IPS-20b (cell line): Measurements from ENCODE around the gene ZNF407.

Source experiments
- H3K27ac ChIP-seq: one replicate; pipeline ENCODE4 v1.5.1; 2013; ENCODE audit warnings: low read length
- H3K27me3 ChIP-seq: 2 replicates; pipeline ENCODE4 v1.6.1; 2013; ENCODE audit warnings: mild to moderate bottlenecking, low read length, inconsistent platforms; ENCODE audit not compliant: insufficient read depth
- H3K36me3 ChIP-seq: 2 replicates; pipeline ENCODE4 v1.6.1; 2013; ENCODE audit warnings: low read depth, mild to moderate bottlenecking, inconsistent platforms, low read length, moderate library complexity; ENCODE audit not compliant: insufficient read depth
- H3K4me1 ChIP-seq: 2 replicates; pipeline ENCODE4 v1.6.1; 2013; ENCODE audit warnings: mild to moderate bottlenecking, control low read depth, inconsistent platforms, low read length, moderate library complexity; ENCODE audit not compliant: insufficient read depth
- H3K4me3 ChIP-seq: 2 replicates; pipeline ENCODE4 v1.5.1; 2013; ENCODE audit warnings: mild to moderate bottlenecking, low read length, inconsistent platforms
- H3K9ac ChIP-seq: 2 replicates; pipeline ENCODE4 v1.6.1; 2013; ENCODE audit warnings: low read depth, mild to moderate bottlenecking, inconsistent platforms, low read length, moderate library complexity
- H3K9me3 ChIP-seq: 2 replicates; pipeline ENCODE4 v1.6.1; 2013; ENCODE audit warnings: mild to moderate bottlenecking, low read depth, low read length, inconsistent platforms; ENCODE audit not compliant: insufficient read depth

Gene ZNF407

DNA sequence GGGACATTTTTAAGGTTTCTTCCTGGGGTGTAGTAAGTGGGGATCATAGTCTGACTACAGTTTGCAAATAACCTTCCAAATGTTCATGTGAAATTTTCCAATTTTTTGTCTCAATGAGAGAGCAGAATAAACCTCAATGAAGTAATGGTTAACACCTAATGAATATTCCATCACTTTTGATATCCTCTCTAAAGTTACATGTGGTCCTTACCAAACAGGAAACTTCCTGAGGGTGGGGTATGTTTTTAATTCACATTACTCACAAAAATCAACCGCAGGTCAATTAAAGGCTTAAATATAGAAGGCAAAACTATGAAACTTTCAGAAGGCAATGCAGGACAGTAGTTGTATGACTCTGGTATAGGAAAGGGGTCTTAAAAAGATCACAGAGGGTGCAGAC, 13.2 kb downstream of the ZNF407 start:
- Histone ChIP-seq H3K4me3 (no peak overlapping the region), H3K4me1 (no peaks in the 10 kb centered on the region), H3K9me3 (no peaks in the 10 kb centered on the region), H3K27me3 (no peaks in the 10 kb centered on the region), H3K9ac (no peak overlapping the region), H3K36me3 (no peaks in the 10 kb centered on the region), H3K27ac (no peak overlapping the region)

DNA sequence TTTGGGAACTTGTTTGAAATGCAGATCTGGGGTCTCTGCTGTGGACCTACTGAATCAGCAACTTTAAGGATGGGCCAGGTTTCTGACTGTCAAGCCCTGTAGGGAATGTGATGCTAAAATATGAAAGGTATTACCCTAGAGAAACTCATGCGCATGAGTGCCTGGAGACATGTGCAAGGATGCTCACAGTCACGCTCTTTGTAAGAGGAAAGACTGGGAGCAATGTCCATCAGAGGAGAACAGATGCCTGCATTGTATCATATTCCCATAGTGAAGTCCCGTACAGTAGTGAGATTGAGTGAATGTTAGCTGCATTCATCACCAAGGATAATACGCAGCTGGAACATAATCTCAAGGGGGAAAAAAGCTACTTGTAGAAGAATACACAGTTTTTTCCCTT, 14.1 kb downstream of the ZNF407 start:
- H3K27me3 ChIP-seq: no peaks in the 10 kb centered on the region
- no peak overlapping the region for H3K9ac ChIP-seq
- no peak overlapping the region for H3K4me3 ChIP-seq
- H3K9me3 ChIP-seq: peaks cover 1% of the 10 kb centered on the region; the same call in 1 of the 2 replicates
- H3K4me1 ChIP-seq: no peaks in the 10 kb centered on the region
- H3K27ac ChIP-seq: no peak overlapping the region
- H3K36me3 ChIP-seq: no peaks in the 10 kb centered on the region

DNA sequence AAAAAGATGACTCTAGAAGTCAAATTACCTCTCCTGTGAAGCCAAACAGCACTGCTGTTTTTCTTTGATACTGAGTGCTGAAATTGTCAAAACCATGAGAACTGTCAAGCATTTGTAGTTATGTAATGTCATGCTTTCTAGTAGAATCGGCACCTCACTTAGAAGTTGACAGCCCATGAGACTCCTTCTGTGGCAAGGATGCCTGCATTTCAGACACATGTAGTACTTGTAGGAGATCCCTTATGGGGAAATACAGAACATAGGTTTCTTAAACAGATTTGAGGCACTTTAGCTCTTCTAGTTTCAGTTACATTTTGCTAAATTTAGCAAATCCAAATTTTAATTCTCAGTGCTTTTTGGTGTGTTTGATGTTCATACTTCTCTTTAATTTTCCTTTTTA, 15.7 kb downstream of the ZNF407 start:
- H3K4me3 ChIP-seq: no peak overlapping the region
- H3K9me3 ChIP-seq: peaks cover 4% of the 10 kb centered on the region; the same call in 1 of the 2 replicates
- H3K27me3 ChIP-seq: no peaks in the 10 kb centered on the region
- no peak overlapping the region for H3K27ac ChIP-seq
- no peaks in the 10 kb centered on the region for H3K4me1 ChIP-seq
- no peak overlapping the region for H3K9ac ChIP-seq
- H3K36me3 ChIP-seq: no peaks in the 10 kb centered on the region

DNA sequence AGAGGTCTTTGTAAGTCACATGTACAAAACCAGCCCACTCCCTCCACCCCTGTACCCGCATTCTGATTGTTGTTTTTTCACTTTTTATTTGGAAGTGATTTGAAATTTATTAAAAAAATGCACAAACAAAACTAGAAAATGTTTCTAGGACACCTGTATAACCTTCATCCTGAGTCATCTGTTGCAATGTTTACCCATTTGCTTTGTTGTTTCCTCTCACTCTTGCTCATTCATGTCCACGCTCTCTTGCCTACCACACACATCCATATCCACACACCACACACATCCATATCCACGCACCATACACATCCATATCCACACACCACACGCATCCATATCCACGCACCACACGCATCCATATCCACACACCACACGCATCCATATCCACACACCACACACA, 18.8 kb downstream of the ZNF407 start:
- no peak overlapping the region for H3K27ac ChIP-seq

DNA sequence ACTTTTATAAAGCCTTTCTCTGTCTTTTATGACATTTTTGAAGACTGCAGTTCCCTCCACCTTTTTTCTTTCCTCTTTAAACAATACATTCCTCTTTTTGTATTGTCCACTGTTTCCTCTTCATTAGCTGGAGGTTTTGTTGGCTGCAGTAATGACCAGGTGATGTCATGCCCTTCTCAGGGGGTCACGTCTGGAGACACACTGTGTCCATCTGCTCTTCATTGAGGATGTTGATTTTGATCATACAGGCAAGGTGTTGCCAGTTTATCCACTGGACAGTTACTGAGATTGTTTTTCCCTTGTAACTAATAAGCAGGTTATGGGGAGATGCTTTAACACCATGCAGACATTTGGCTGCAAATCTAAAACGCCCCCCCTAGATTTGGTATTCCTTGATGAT, 19.8 kb downstream of the ZNF407 start:
- Histone ChIP-seq H3K27me3 (no peaks in the 10 kb centered on the region), H3K9me3 (peaks cover 4% of the 10 kb centered on the region; the same call in 1 of the 2 replicates), H3K9ac (no peak overlapping the region), H3K36me3 (no peaks in the 10 kb centered on the region), H3K27ac (no peak overlapping the region), H3K4me1 (no peaks in the 10 kb centered on the region), H3K4me3 (no peak overlapping the region)

More for the DNA sequence above, 18.8 kb downstream of the ZNF407 start:
- H3K27me3 ChIP-seq: no peaks in the 10 kb centered on the region
- H3K9ac ChIP-seq: no peak overlapping the region
- no peak overlapping the region for H3K4me3 ChIP-seq
- H3K36me3 ChIP-seq: no peaks in the 10 kb centered on the region
- peaks cover 4% of the 10 kb centered on the region; the same call in 1 of the 2 replicates for H3K9me3 ChIP-seq
- no peaks in the 10 kb centered on the region for H3K4me1 ChIP-seq

DNA sequence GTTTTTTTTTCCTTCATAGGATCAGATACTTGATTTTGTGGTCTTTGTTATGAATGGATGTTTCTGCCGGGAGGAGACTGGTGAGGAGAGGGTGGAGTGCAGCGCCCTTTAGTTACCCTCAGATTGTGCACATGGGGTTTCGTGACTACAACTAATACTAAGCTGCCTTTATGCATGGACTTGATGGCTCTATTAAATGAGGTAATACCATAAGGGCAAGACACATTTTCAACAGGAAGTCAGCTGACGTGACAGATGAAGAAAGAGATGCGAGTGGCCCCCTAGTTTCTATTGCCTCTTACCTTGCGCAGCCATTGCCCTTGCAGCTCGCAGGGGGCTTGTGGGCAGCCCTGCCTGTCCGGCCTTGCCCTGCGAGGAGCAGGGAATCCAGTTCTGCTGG, 24.4 kb downstream of the ZNF407 start:
- Histone ChIP-seq H3K9ac (no peak overlapping the region), H3K36me3 (no peaks in the 10 kb centered on the region), H3K27me3 (no peaks in the 10 kb centered on the region)

GRCh38 chr18:74623047-74623816, 25.6 kb downstream of the ZNF407 start:
- no peaks in the 10 kb centered on the region for H3K27me3 ChIP-seq
- H3K27ac ChIP-seq: no peak overlapping the region
- H3K9ac ChIP-seq: no peak overlapping the region
- peak overlapping the region; percentile 24; the same call in 1 of the 2 replicates for H3K4me3 ChIP-seq
- H3K9me3 ChIP-seq: no peaks in the 10 kb centered on the region
- no peaks in the 10 kb centered on the region for H3K36me3 ChIP-seq
- peaks cover 3% of the 10 kb centered on the region; the same call in 1 of the 2 replicates for H3K4me1 ChIP-seq

More for the DNA sequence above, 24.4 kb downstream of the ZNF407 start:
- H3K4me3 ChIP-seq: no peak overlapping the region
- peaks cover 3% of the 10 kb centered on the region; the same call in 1 of the 2 replicates for H3K4me1 ChIP-seq
- no peak overlapping the region for H3K27ac ChIP-seq
- no peaks in the 10 kb centered on the region for H3K9me3 ChIP-seq

- H3K27me3 ChIP-seq: no peaks in the 10 kb centered on the region
- H3K36me3 ChIP-seq: no peaks in the 10 kb centered on the region
- H3K4me1 ChIP-seq: peaks cover 3% of the 10 kb centered on the region; the same call in 1 of the 2 replicates
- H3K9ac ChIP-seq: no peak overlapping the region
- H3K4me3 ChIP-seq: no peak overlapping the region
- H3K9me3 ChIP-seq: no peaks in the 10 kb centered on the region
- H3K27ac ChIP-seq: no peak overlapping the region
These were observed 26.8 kb downstream of the ZNF407 start for GRCh38 chr18:74624466-74624865.

- no peak overlapping the region for H3K27ac ChIP-seq
- no peaks in the 10 kb centered on the region for H3K27me3 ChIP-seq
These were observed 27.5 kb downstream of the ZNF407 start for GRCh38 chr18:74625157-74625556.

DNA sequence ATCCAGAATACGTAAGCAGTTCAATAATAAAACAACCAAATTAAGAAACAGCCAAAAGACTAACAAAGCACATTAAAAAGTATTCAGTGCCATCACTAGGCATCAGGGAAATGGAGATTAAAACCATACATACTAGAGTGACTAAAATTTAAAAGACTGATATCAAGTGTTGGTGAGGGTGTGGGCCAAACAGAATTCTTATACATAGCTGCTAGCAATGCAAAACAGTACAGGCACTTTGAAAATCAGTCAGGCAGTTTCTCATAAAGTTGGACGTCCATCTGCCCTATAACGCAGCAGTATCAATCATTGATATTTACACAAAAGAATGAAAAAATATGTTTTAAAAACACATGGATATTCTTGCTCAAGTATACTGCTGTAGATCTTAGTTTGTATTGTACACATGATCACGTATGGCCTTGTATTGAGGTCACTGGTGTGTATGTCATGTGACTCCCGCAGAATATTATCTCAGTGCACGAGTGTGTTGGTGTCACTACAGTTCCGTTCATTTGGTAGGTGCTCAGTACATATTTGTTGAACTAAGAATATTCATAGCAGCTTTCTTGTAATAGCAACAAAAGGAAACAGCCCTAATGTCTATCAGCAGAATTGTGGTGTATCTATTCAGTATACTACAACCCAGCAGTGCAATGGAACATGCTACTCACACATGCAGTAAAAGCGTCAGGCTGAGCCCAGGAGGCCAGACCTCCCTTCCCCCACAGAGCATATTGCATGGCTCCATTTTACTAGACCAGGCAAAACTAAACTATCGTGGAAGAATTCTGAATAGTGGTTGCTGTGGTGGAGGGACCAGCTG, 28.6 kb downstream of the ZNF407 start:
- Histone ChIP-seq H3K9ac (no peak overlapping the region), H3K4me1 (peaks cover 3% of the 10 kb centered on the region; the same call in 1 of the 2 replicates), H3K27me3 (no peaks in the 10 kb centered on the region), H3K27ac (no peak overlapping the region), H3K4me3 (no peak overlapping the region), H3K9me3 (no peaks in the 10 kb centered on the region), H3K36me3 (no peaks in the 10 kb centered on the region)

More at GRCh38 chr18:74625157-74625556, 27.5 kb downstream of the ZNF407 start:
- Histone ChIP-seq H3K4me3 (no peak overlapping the region), H3K9me3 (no peaks in the 10 kb centered on the region), H3K9ac (no peak overlapping the region), H3K36me3 (no peaks in the 10 kb centered on the region), H3K4me1 (peaks cover 3% of the 10 kb centered on the region; the same call in 1 of the 2 replicates)

DNA sequence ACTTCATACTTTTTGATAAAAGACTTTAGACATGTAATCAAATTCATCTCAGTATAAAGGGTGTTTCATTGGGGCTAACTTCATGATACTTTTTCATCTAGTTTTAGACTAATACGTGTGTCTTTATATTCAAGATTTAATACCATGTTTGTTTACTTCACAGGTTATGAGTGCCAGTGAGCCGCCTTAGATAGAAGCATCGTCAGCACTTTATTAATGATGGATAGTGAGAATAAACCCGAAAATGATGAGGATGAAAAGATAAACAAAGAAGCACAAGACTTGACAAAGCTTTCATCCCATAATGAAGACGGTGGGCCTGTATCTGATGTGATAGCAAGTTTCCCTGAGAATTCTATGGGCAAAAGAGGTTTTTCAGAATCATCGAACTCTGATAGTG, 33.1 kb downstream of the ZNF407 start:
- Histone ChIP-seq H3K9me3 (no peaks in the 10 kb centered on the region), H3K27ac (no peak overlapping the region), H3K27me3 (no peaks in the 10 kb centered on the region), H3K4me1 (no peaks in the 10 kb centered on the region), H3K4me3 (no peak overlapping the region), H3K36me3 (peaks cover 12% of the 10 kb centered on the region; the same call in 1 of the 2 replicates), H3K9ac (no peak overlapping the region)
